Measurements from ENCODE around the gene PFKFB1. TPM values are rescaled to one million over a fixed set of nuclear protein-coding genes. Genes with fewer than 3 reads are reported as not detected.

The PFKFB1 gene
- total and polyA plus RNA-seq, 4 donors, result 2.9 to 19.2 (median 7.3) TPM

- TF ChIP-seq ZBTB33 (IDR thresholded peaks at IDR 0.05) (no peak), FOXA2 (IDR thresholded peaks at IDR 0.05) (no peak)
Observed at GRCh38 chrX:54950730-54951375, 43.1 kb downstream of the PFKFB1 start (continued).

- Histone ChIP-seq H3K27me3 (ENCODE audit: control insufficient read depth in 4 of 4, insufficient read depth in 4 of 4, low read length in 3 of 4) (no peaks in the 10 kb centered on the region), H3K9me3 (ENCODE audit: control insufficient read depth in 4 of 4, low read length in 3 of 4) (no peaks in the 10 kb centered on the region), H3K4me1 (ENCODE audit: control insufficient read depth in 4 of 4, insufficient read depth in 4 of 4, low read length in 3 of 4) (no peaks in the 10 kb centered on the region), H3K27ac (ENCODE audit: low read depth in 1 of 2, low read length in 2 of 2) (no peak overlapping the region), H3K36me3 (ENCODE audit: control insufficient read depth in 4 of 4, insufficient read depth in 3 of 4, low read depth in 1 of 4, low read length in 3 of 4) (peaks cover 0 to 9% (median 1%) of the 10 kb centered on the region in 4 donors), H3K9ac (ENCODE audit: low read depth in 1 of 2, low read length in 2 of 2) (no peak overlapping the region), H3K4me3 (ENCODE audit: low read depth in 1 of 3, low read length in 3 of 3) (no peak overlapping the region)
- DNase-seq (ENCODE audit: low spot score), result no peak
- TF ChIP-seq ZBTB33 (IDR thresholded peaks at IDR 0.05) (no peak), HNF4A (conservative IDR thresholded peaks at IDR 0.05) (no peak), JUND (IDR thresholded peaks at IDR 0.05) (no peak), GABPA (IDR thresholded peaks at IDR 0.05 in 1 of 2, conservative IDR thresholded peaks at IDR 0.05 in 1 of 2) (no peak), CTCF (IDR thresholded peaks at IDR 0.05; ENCODE audit: low read depth, low read length, missing input control) (no peak), NR2F2 (IDR thresholded peaks at IDR 0.05) (no peak), TAF1 (conservative IDR thresholded peaks at IDR 0.05) (no peak)
- 91% methylated on average over 6 of the region's 6 CpGs for WGBS
Observed at GRCh38 chrX:54945224-54945623, 48.8 kb downstream of the PFKFB1 start.

GRCh38 chrX:54944816-54945215 lies 49.2 kb downstream of the PFKFB1 start:
- Histone ChIP-seq H3K4me3 (ENCODE audit: low read depth in 1 of 3, low read length in 3 of 3) (no peak overlapping the region), H3K9me3 (ENCODE audit: control insufficient read depth in 4 of 4, low read length in 3 of 4) (no peaks in the 10 kb centered on the region), H3K36me3 (ENCODE audit: control insufficient read depth in 4 of 4, insufficient read depth in 3 of 4, low read depth in 1 of 4, low read length in 3 of 4) (peaks cover 0 to 9% (median 1%) of the 10 kb centered on the region in 4 donors), H3K27ac (ENCODE audit: low read depth in 1 of 2, low read length in 2 of 2) (no peak overlapping the region), H3K4me1 (ENCODE audit: control insufficient read depth in 4 of 4, insufficient read depth in 4 of 4, low read length in 3 of 4) (no peaks in the 10 kb centered on the region), H3K9ac (ENCODE audit: low read depth in 1 of 2, low read length in 2 of 2) (no peak overlapping the region), H3K27me3 (ENCODE audit: control insufficient read depth in 4 of 4, insufficient read depth in 4 of 4, low read length in 3 of 4) (no peaks in the 10 kb centered on the region)
- DNase-seq (ENCODE audit: low spot score), result no peak
- TF ChIP-seq GABPA (IDR thresholded peaks at IDR 0.05 in 1 of 2, conservative IDR thresholded peaks at IDR 0.05 in 1 of 2) (no peak), HNF4G (IDR thresholded peaks at IDR 0.05) (no peak), NR2F2 (IDR thresholded peaks at IDR 0.05) (no peak), RXRA (IDR thresholded peaks at IDR 0.05) (no peak), ZBTB33 (IDR thresholded peaks at IDR 0.05) (no peak), YY1 (IDR thresholded peaks at IDR 0.05) (no peak), JUND (IDR thresholded peaks at IDR 0.05) (no peak), ATF3 (IDR thresholded peaks at IDR 0.05) (no peak), FOXA1 (IDR thresholded peaks at IDR 0.05) (no peak), HNF4A (conservative IDR thresholded peaks at IDR 0.05) (no peak), MAX (IDR thresholded peaks at IDR 0.05) (no peak), REST (IDR thresholded peaks at IDR 0.05) (no peak), TAF1 (conservative IDR thresholded peaks at IDR 0.05) (no peak), RAD21 (IDR thresholded peaks at IDR 0.05) (no peak)
